H7 (cell line): ENCODE results near the gene TUB. TPM values are rescaled to one million over a fixed set of nuclear protein-coding genes. Genes with fewer than 3 reads are reported as not detected.
A peak's percentile ranks its signal among the peaks of the same experiment; 100 is the strongest.

ENCODE experiments used
- DNase-seq: peaks from one replicate; pipeline ENCODE4 v3.0.0; 2012
- H3K27me3 ChIP-seq: 2 replicates; pipeline ENCODE4 v1.6.0; 2011; ENCODE audit warnings: mild to moderate bottlenecking, low read length; ENCODE audit not compliant: control insufficient read depth, insufficient read depth
- H3K36me3 ChIP-seq: replicated peaks from 2 replicates; pipeline ENCODE4 v1.5.1; 2011; ENCODE audit warnings: low read length; ENCODE audit not compliant: control insufficient read depth, insufficient read depth
- H3K4me3 ChIP-seq: 2 replicates; pipeline ENCODE4 v1.5.1; 2011; ENCODE audit warnings: low read depth, mild to moderate bottlenecking, control low read depth, low read length, moderate library complexity; ENCODE audit not compliant: insufficient read depth
- total RNA-seq: library from RNA; depleted of rRNA; stranded (reverse); fragments of >200 nt; shearing (Covaris generic); gene quantifications from 2 replicates; pipeline ENCODE4 v1.2.3, GENCODE V29; 2014

TUB gene
- total RNA-seq, 1 experiment from 2014 or later: 14.6 TPM

- Histone ChIP-seq H3K36me3 (no peaks in the 10 kb centered on the region), H3K27me3 (no peaks in the 10 kb centered on the region; the same call in 1 of the 2 replicates), H3K4me3 (no peak overlapping the region)
- no peak for DNase-seq
Observed at GRCh38 chr11:8038811-8039529, 42.0 kb upstream of the TUB start.

GRCh38 chr11:8039530-8040260 is 41.3 kb upstream of the TUB start:
- no peaks in the 10 kb centered on the region; the same call in 1 of the 2 replicates for H3K27me3 ChIP-seq
- H3K36me3 ChIP-seq: no peaks in the 10 kb centered on the region
- no peak for DNase-seq
- H3K4me3 ChIP-seq: no peak overlapping the region

- Histone ChIP-seq H3K27me3 (no peaks in the 10 kb centered on the region; the same call in 1 of the 2 replicates), H3K36me3 (no peaks in the 10 kb centered on the region), H3K4me3 (no peak overlapping the region)
- DNase-seq: no peak
Observed at GRCh38 chr11:8040261-8040920, 40.6 kb upstream of the TUB start.

GRCh38 chr11:8040921-8041285 is 40.1 kb upstream of the TUB start:
- DNase-seq: no peak
- Histone ChIP-seq H3K4me3 (no peak overlapping the region), H3K27me3 (no peaks in the 10 kb centered on the region; the same call in 1 of the 2 replicates), H3K36me3 (no peaks in the 10 kb centered on the region)

- DNase-seq: no peak
- Histone ChIP-seq H3K36me3 (no peaks in the 10 kb centered on the region), H3K27me3 (no peaks in the 10 kb centered on the region; the same call in 1 of the 2 replicates), H3K4me3 (no peak overlapping the region)
Observed at GRCh38 chr11:8041576-8041975, 39.4 kb upstream of the TUB start.

- no peaks in the 10 kb centered on the region; the same call in 1 of the 2 replicates for H3K27me3 ChIP-seq
- DNase-seq: no peak
- no peaks in the 10 kb centered on the region for H3K36me3 ChIP-seq
- no peak overlapping the region for H3K4me3 ChIP-seq
Observed at GRCh38 chr11:8043756-8044155, 37.3 kb upstream of the TUB start.

GRCh38 chr11:8045839-8046238 is 35.2 kb upstream of the TUB start:
- DNase-seq: no peak
- no peaks in the 10 kb centered on the region for H3K36me3 ChIP-seq
- no peaks in the 10 kb centered on the region; the same call in 1 of the 2 replicates for H3K27me3 ChIP-seq
- no peak overlapping the region for H3K4me3 ChIP-seq

GRCh38 chr11:8047382-8047781 is 33.6 kb upstream of the TUB start:
- DNase-seq: no peak
- Histone ChIP-seq H3K27me3 (no peaks in the 10 kb centered on the region; the same call in 1 of the 2 replicates), H3K36me3 (no peaks in the 10 kb centered on the region), H3K4me3 (no peak overlapping the region)

GRCh38 chr11:8049084-8049483 is 31.9 kb upstream of the TUB start:
- Histone ChIP-seq H3K4me3 (no peak overlapping the region), H3K36me3 (no peaks in the 10 kb centered on the region), H3K27me3 (no peaks in the 10 kb centered on the region; the same call in 1 of the 2 replicates)
- no peak for DNase-seq

- H3K36me3 ChIP-seq: no peaks in the 10 kb centered on the region
- no peak overlapping the region for H3K4me3 ChIP-seq
- no peaks in the 10 kb centered on the region for H3K27me3 ChIP-seq
- peak; percentile 91 for DNase-seq
Observed at GRCh38 chr11:8055091-8055835, 25.7 kb upstream of the TUB start.

GRCh38 chr11:8055836-8056526 is 25.0 kb upstream of the TUB start:
- Histone ChIP-seq H3K4me3 (no peak overlapping the region), H3K36me3 (no peaks in the 10 kb centered on the region), H3K27me3 (no peaks in the 10 kb centered on the region)
- DNase-seq: no peak

- no peaks in the 10 kb centered on the region for H3K27me3 ChIP-seq
- DNase-seq: no peak
- no peak overlapping the region for H3K4me3 ChIP-seq
Observed at GRCh38 chr11:8056810-8057463, 24.1 kb upstream of the TUB start.

GRCh38 chr11:8058216-8058615 is 22.8 kb upstream of the TUB start:
- no peak for DNase-seq
- Histone ChIP-seq H3K27me3 (no peaks in the 10 kb centered on the region), H3K4me3 (no peak overlapping the region), H3K36me3 (no peaks in the 10 kb centered on the region)

More at GRCh38 chr11:8056810-8057463, 24.1 kb upstream of the TUB start:
- no peaks in the 10 kb centered on the region for H3K36me3 ChIP-seq
